Measurements from ENCODE around the gene THAP4.

The THAP4 gene

DNA sequence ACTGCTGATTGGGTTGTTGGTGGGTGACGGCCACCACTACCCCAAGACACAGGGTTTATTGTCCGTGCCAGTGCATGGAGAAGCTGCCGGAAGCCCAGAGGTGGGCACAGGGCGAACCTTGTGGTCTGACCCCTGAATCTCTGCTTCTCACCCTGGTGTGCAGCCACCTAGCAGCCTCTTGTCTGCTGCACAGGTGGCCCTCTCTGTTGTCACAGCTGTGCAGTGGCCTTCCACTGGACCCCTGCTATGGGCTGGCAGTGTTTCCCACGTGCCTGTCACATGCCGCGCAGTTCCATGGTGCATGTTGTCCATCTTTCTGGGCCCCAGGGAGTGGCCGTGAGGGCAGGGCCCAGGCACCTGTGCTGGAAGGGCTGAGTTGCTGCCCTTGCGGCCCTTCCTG is 15.8 kb upstream of the THAP4 start:
- Histone ChIP-seq H3K27me3 (ENCODE audit: low read depth, low read length) (no peaks in the 10 kb centered on the region), H3K4me1 (ENCODE audit: low read length) (no peaks in the 10 kb centered on the region), H3K9me3 (ENCODE audit: insufficient read depth, low read length) (no peaks in the 10 kb centered on the region), H2AFZ (ENCODE audit: low read depth, low read length) (no peak overlapping the region), H3K36me3 (replicated peaks; ENCODE audit: low read depth, low read length) (peaks cover 4% of the 10 kb centered on the region), H4K20me1 (ENCODE audit: insufficient read depth, low read length) (peaks cover 6% of the 10 kb centered on the region), H3K27ac (ENCODE audit: low read length) (no peak overlapping the region), H3K9ac (ENCODE audit: low read length) (no peak overlapping the region), H3K79me2 (ENCODE audit: low read length) (peaks cover 22% of the 10 kb centered on the region), H3K4me2 (ENCODE audit: low read length) (no peak overlapping the region), H3K4me3 (ENCODE audit: low read length) (no peak overlapping the region)
- TF ChIP-seq, protein P1, sequence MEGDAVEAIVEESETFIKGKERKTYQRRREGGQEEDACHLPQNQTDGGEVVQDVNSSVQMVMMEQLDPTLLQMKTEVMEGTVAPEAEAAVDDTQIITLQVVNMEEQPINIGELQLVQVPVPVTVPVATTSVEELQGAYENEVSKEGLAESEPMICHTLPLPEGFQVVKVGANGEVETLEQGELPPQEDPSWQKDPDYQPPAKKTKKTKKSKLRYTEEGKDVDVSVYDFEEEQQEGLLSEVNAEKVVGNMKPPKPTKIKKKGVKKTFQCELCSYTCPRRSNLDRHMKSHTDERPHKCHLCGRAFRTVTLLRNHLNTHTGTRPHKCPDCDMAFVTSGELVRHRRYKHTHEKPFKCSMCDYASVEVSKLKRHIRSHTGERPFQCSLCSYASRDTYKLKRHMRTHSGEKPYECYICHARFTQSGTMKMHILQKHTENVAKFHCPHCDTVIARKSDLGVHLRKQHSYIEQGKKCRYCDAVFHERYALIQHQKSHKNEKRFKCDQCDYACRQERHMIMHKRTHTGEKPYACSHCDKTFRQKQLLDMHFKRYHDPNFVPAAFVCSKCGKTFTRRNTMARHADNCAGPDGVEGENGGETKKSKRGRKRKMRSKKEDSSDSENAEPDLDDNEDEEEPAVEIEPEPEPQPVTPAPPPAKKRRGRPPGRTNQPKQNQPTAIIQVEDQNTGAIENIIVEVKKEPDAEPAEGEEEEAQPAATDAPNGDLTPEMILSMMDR (IDR thresholded peaks at IDR 0.05; ENCODE audit: low read depth, low read length): no peak
- TF ChIP-seq EZH2phosphoT487 (IDR thresholded peaks at IDR 0.05; ENCODE audit: low read depth): no peak

DNA sequence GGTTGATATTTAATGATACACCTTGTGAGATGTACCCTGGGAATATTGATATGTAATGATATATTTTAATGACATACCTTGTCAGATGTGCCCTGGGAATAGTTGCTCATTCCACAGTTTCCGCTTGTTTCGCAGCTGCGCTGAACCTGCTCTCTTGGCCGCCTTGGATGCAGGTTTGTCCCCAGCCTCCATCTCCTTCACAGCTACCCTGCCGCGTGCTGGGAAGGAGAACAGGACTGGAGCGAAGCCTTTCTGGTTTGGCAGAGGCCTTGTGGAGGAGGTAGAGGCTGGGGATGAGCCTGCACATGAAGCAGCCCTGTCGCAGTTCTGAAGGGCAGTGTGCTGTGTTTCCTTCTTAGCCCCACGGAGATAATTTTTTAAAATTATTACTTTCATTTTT is 15.2 kb upstream of the THAP4 start:
- Histone ChIP-seq H3K9ac (ENCODE audit: low read length) (no peak overlapping the region), H3K4me1 (ENCODE audit: low read length) (no peaks in the 10 kb centered on the region), H3K4me3 (ENCODE audit: low read length) (no peak overlapping the region), H3K27ac (ENCODE audit: low read length) (no peak overlapping the region), H3K36me3 (replicated peaks; ENCODE audit: low read depth, low read length) (peaks cover 4% of the 10 kb centered on the region), H3K4me2 (ENCODE audit: low read length) (no peak overlapping the region), H3K27me3 (ENCODE audit: low read depth, low read length) (no peaks in the 10 kb centered on the region), H3K9me3 (ENCODE audit: insufficient read depth, low read length) (no peaks in the 10 kb centered on the region), H2AFZ (ENCODE audit: low read depth, low read length) (no peak overlapping the region), H3K79me2 (ENCODE audit: low read length) (peaks cover 22% of the 10 kb centered on the region), H4K20me1 (ENCODE audit: insufficient read depth, low read length) (peaks cover 6% of the 10 kb centered on the region)
- TF ChIP-seq, protein P1 (IDR thresholded peaks at IDR 0.05; ENCODE audit: low read depth, low read length): no peak
- no peak for TF ChIP-seq EZH2phosphoT487 (IDR thresholded peaks at IDR 0.05; ENCODE audit: low read depth)

DNA sequence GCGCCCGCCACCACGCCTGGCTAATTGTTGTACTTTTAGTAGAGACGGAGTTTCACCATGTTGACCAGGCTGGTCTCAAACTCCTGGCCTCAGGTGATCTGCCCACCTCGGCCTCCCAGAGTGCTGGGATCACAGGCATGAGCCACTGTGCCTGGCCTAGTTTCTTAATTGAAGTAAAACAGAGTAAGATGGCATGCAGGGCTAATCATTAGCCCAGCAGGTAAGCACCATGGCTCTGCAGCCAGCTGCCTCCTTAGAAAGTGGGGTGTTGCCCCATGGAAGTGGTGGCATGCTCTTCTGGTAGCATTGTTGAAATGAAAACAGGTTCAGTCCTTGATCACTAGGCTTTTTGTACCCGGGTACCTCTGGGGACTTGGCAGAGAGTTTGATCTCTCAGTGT is 13.0 kb upstream of the THAP4 start:
- Histone ChIP-seq H3K79me2 (ENCODE audit: low read length) (peaks cover 41% of the 10 kb centered on the region), H3K4me1 (ENCODE audit: low read length) (no peaks in the 10 kb centered on the region), H3K27me3 (ENCODE audit: low read depth, low read length) (no peaks in the 10 kb centered on the region), H3K4me3 (ENCODE audit: low read length) (no peak overlapping the region), H3K27ac (ENCODE audit: low read length) (no peak overlapping the region), H3K9ac (ENCODE audit: low read length) (no peak overlapping the region), H4K20me1 (ENCODE audit: insufficient read depth, low read length) (peaks cover 6% of the 10 kb centered on the region), H3K4me2 (ENCODE audit: low read length) (no peak overlapping the region), H2AFZ (ENCODE audit: low read depth, low read length) (no peak overlapping the region), H3K9me3 (ENCODE audit: insufficient read depth, low read length) (no peaks in the 10 kb centered on the region), H3K36me3 (replicated peaks; ENCODE audit: low read depth, low read length) (peaks cover 4% of the 10 kb centered on the region)
- TF ChIP-seq EZH2phosphoT487 (IDR thresholded peaks at IDR 0.05; ENCODE audit: low read depth): no peak
- TF ChIP-seq, protein P1 (IDR thresholded peaks at IDR 0.05; ENCODE audit: low read depth, low read length): no peak

DNA sequence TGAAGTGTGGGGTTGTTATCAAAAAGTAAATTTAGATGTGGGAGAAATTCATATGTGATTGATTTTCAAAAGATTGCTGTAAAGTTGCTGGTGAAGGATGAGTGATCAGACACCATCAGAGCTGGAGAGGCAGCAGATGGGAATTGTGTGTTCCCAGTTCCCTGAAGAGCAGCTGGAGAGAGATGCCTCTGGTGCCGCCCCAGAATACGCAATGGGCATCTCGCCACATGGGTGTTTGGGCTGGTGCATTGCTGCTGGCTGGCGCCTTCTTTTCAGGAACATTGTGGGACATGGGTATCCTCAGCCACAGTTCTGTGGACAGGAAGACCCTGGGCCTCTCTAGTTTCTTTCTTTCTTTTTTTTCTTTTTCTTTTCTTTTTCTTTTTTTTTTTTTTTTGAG is 12.4 kb upstream of the THAP4 start:
- peaks cover 4% of the 10 kb centered on the region for H3K36me3 ChIP-seq (replicated peaks; ENCODE audit: low read depth, low read length)
- no peak overlapping the region for H2AFZ ChIP-seq (ENCODE audit: low read depth, low read length)
- H3K4me3 ChIP-seq (ENCODE audit: low read length): no peak overlapping the region
- no peak overlapping the region for H3K9ac ChIP-seq (ENCODE audit: low read length)
- no peak overlapping the region for H3K4me2 ChIP-seq (ENCODE audit: low read length)
- H3K79me2 ChIP-seq (ENCODE audit: low read length): peaks cover 44% of the 10 kb centered on the region
- no peaks in the 10 kb centered on the region for H3K4me1 ChIP-seq (ENCODE audit: low read length)
- no peaks in the 10 kb centered on the region for H3K9me3 ChIP-seq (ENCODE audit: insufficient read depth, low read length)
- peaks cover 6% of the 10 kb centered on the region for H4K20me1 ChIP-seq (ENCODE audit: insufficient read depth, low read length)
- TF ChIP-seq, protein P1 (IDR thresholded peaks at IDR 0.05; ENCODE audit: low read depth, low read length): no peak
- TF ChIP-seq EZH2phosphoT487 (IDR thresholded peaks at IDR 0.05; ENCODE audit: low read depth): no peak
- H3K27me3 ChIP-seq (ENCODE audit: low read depth, low read length): no peaks in the 10 kb centered on the region
- no peak overlapping the region for H3K27ac ChIP-seq (ENCODE audit: low read length)
